ENCODE results near the gene CCDC34. TPM values are rescaled to one million over a fixed set of nuclear protein-coding genes. Genes with fewer than 3 reads are reported as not detected.
A peak's percentile ranks its signal among the peaks of the same experiment; 100 is the strongest.
"Not testable (repeated sequence)": the region's sequence is repeated elsewhere in the genome, so short reads cannot be mapped to it uniquely, and the experiment has no call there.

CCDC34 gene
- total RNA-seq, 1 donor from 2014 or later: 32.2 TPM

DNA sequence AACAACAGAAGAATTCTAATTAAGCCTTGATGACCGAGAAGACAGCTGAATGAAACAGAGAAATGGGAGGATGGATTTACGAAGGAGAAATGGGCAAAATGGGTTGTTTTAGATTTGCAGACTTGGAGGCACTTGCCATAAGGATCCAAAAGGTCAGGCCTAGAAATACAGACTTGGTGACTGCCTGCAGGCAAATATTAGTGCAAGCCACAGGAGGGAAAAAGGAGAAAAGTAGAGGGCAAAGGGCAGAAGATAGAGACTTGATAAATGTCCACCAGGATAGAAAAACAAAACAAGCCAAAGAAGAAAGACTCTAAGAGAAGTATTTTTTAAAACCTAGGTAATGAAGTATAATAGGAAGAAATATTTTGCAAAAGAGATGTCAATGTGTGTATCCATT is 13.1 kb downstream of the CCDC34 start:
- Mint-ChIP-seq H3K36me3 (ENCODE audit: insufficient read depth) (peaks cover 11% of the 10 kb centered on the region), H3K4me3 (ENCODE audit: low read depth) (peak overlapping the region; percentile 38), H3K27me3 (no peaks in the 10 kb centered on the region), H3K9me3 (ENCODE audit: low read depth) (no peaks in the 10 kb centered on the region), H3K4me1 (ENCODE audit: low read depth) (peaks cover 36% of the 10 kb centered on the region), H3K27ac (peak overlapping the region; percentile 75)
- TF ChIP-seq, protein P1, sequence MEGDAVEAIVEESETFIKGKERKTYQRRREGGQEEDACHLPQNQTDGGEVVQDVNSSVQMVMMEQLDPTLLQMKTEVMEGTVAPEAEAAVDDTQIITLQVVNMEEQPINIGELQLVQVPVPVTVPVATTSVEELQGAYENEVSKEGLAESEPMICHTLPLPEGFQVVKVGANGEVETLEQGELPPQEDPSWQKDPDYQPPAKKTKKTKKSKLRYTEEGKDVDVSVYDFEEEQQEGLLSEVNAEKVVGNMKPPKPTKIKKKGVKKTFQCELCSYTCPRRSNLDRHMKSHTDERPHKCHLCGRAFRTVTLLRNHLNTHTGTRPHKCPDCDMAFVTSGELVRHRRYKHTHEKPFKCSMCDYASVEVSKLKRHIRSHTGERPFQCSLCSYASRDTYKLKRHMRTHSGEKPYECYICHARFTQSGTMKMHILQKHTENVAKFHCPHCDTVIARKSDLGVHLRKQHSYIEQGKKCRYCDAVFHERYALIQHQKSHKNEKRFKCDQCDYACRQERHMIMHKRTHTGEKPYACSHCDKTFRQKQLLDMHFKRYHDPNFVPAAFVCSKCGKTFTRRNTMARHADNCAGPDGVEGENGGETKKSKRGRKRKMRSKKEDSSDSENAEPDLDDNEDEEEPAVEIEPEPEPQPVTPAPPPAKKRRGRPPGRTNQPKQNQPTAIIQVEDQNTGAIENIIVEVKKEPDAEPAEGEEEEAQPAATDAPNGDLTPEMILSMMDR (IDR thresholded peaks at IDR 0.05; ENCODE audit: unreplicated experiment): no peak
- no peak for DNase-seq (ENCODE audit: low spot score, unreplicated experiment)

DNA sequence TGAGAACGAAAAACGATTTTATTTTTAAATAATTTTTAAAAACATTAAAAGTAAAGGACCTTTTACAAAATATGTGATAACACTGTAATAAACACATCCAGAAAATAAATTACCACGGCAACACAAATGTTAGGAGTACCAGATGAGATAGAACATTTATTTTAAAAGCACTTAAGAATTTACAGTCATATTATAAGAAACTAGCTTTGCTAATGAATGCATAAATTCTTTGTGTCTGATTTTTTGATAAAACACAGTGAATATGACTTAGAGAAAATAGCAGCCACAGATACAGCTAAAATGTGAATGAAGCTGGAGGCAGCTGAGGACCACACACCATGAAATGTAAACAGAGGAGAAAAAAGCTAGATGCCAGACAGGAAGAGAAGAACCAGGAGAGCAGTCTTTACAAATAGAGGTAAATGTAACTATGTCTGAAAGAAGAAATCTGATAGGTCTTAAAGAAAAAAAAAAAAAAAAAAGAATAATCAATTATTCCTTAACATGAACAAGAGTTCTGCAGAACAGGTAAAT is 14.6 kb downstream of the CCDC34 start:
- H3K36me3 Mint-ChIP-seq (ENCODE audit: insufficient read depth): peaks cover 15% of the 10 kb centered on the region
- peaks cover 33% of the 10 kb centered on the region for H3K4me1 Mint-ChIP-seq (ENCODE audit: low read depth)
- H3K4me3 Mint-ChIP-seq (ENCODE audit: low read depth): no peak overlapping the region
- peak overlapping the region; percentile 12 for H3K27ac Mint-ChIP-seq
- no peaks in the 10 kb centered on the region for H3K27me3 Mint-ChIP-seq
- no peaks in the 10 kb centered on the region for H3K9me3 Mint-ChIP-seq (ENCODE audit: low read depth)
- TF ChIP-seq, protein P1 (IDR thresholded peaks at IDR 0.05; ENCODE audit: unreplicated experiment): no peak
- DNase-seq (ENCODE audit: low spot score, unreplicated experiment): no peak

DNA sequence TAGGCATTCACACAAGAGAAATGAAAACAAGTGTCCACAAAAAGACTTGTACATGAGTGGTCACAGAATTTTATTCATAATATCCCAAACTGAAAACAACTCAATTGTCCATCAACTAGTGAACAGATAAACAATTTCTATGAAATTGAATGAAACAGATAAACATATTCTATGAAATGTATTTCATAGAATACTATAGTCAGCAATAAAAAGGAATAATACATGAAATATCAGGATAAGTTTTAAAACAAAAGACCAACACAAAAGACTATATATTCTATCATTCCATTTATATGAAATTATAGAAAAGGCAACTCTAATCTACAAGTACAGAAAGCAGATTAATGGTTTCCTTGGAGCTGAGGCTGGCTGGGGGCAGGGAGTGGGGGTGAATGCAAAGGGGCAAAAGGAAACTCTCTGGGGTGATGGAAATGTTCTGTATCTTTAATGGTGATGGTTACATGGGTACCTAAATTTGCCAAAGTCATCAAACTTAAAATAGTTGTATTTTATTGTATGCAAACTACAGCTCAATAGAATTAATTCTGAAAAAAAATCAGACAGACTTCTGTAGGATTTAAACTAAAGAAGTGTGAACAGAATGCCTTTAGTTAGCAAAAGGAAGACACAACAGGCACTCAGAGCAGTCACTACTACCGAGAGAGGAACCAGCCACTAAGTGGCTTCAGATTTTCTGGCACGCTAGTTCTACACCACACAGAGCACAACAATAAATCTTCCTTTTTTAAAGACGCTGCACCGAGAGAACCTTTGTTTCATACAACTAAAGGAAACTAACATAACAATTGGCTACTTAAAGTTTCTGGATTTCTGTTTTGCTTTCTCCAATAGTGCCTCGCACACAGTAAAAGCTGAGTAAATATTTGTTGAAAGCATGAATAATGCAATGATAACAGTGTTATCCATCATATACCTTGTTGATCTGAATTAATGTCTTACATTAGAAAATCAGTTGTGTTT is 15.4 kb downstream of the CCDC34 start:
- Mint-ChIP-seq H3K4me1 (ENCODE audit: low read depth) (peaks cover 33% of the 10 kb centered on the region), H3K27me3 (no peaks in the 10 kb centered on the region), H3K4me3 (ENCODE audit: low read depth) (peak overlapping the region; percentile 30), H3K36me3 (ENCODE audit: insufficient read depth) (peaks cover 14% of the 10 kb centered on the region), H3K9me3 (ENCODE audit: low read depth) (no peaks in the 10 kb centered on the region), H3K27ac (peak overlapping the region; percentile 90)
- TF ChIP-seq, protein P1 (IDR thresholded peaks at IDR 0.05; ENCODE audit: unreplicated experiment): no peak
- DNase-seq (ENCODE audit: low spot score, unreplicated experiment): no peak

DNA sequence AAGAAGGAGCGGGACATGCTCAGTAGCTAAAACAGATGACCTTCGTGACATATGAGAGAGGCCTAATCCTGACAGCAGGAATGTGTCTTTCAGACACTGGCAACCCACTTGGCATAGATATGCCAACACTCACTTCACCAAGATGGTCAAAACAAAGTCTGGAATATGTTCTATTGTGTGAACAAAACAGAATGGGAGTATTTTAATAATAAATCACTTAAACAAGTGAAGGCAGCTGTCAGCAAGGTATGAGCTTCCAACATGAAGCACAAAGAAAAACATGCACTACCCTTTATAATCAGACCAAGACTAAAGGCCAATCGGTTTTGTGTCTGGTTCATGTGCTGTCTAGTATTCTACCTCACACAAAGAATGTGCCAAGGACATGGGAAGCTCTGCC is 23.1 kb downstream of the CCDC34 start:
- Mint-ChIP-seq H3K4me1 (ENCODE audit: low read depth) (no peaks in the 10 kb centered on the region), H3K4me3 (ENCODE audit: low read depth) (no peak overlapping the region), H3K9me3 (ENCODE audit: low read depth) (no peaks in the 10 kb centered on the region), H3K27ac (no peak overlapping the region), H3K36me3 (ENCODE audit: insufficient read depth) (peaks cover 23% of the 10 kb centered on the region), H3K27me3 (no peaks in the 10 kb centered on the region)
- no peak for DNase-seq (ENCODE audit: low spot score, unreplicated experiment)
- TF ChIP-seq, protein P1 (IDR thresholded peaks at IDR 0.05; ENCODE audit: unreplicated experiment): no peak

DNA sequence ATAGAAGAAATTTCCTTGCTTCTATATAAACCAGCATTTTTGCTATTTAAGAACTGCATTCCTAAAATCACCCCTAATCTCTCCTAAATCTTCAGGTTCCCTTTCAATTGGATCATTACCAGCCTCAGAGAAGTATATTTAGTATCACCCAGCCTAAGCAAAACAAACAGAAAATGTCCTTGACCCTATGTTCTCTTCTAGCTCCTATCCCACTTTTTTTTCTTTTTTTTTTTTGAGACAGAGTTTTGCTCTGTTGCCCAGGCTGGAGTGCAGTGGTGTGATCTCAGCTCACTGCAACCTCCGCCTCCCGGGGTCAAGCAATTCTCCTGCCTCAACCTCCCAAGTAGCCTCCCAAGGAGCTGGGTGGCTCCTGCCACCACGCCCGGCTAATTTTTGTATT is 28.3 kb downstream of the CCDC34 start:
- H3K4me3 Mint-ChIP-seq (ENCODE audit: low read depth); H3K4me1 Mint-ChIP-seq (ENCODE audit: low read depth); H3K9me3 Mint-ChIP-seq (ENCODE audit: low read depth); H3K27ac Mint-ChIP-seq; DNase-seq (ENCODE audit: low spot score, unreplicated experiment); H3K27me3 Mint-ChIP-seq: not testable (repeated sequence)
- H3K36me3 Mint-ChIP-seq (ENCODE audit: insufficient read depth): peaks cover 28% of the 10 kb centered on the region

Measured in progenitor cell of endocrine pancreas (in vitro differentiated cells).